GM18499 (cell line): ENCODE measurements around the gene DNM1.

Source experiments
- ATAC-seq: cut with Tn5 transposase; IDR thresholded peaks from one replicate; pipeline ENCODE4 v1.9.1; 2021; ENCODE audit warnings: moderate number of reproducible peaks; ENCODE audit not compliant: insufficient read depth, unreplicated experiment

Gene DNM1

GRCh38 chr9:128247226-128247803, 44.1 kb downstream of the DNM1 start:
- no peak for ATAC-seq

- ATAC-seq, result no peak
Measured at GRCh38 chr9:128249558-128249907, 46.4 kb downstream of the DNM1 start.

- peak; percentile 52 for ATAC-seq
Measured at GRCh38 chr9:128249908-128250838, 47.0 kb downstream of the DNM1 start.

GRCh38 chr9:128250839-128251731, 47.9 kb downstream of the DNM1 start:
- no peak for ATAC-seq

GRCh38 chr9:128251732-128252100, 48.5 kb downstream of the DNM1 start:
- no peak for ATAC-seq

- ATAC-seq, result no peak
Measured at GRCh38 chr9:128252317-128253139, 49.3 kb downstream of the DNM1 start.

- no peak for ATAC-seq
Measured at GRCh38 chr9:128253140-128253990, 50.2 kb downstream of the DNM1 start.

GRCh38 chr9:128253991-128254346, 50.8 kb downstream of the DNM1 start:
- ATAC-seq, result no peak

- no peak for ATAC-seq
Measured at GRCh38 chr9:128254362-128254761, 51.2 kb downstream of the DNM1 start.

- no peak for ATAC-seq
Measured at GRCh38 chr9:128254855-128255759, 51.9 kb downstream of the DNM1 start.

GRCh38 chr9:128257086-128257825, 54.1 kb downstream of the DNM1 start:
- no peak for ATAC-seq

- ATAC-seq, result no peak
Measured at GRCh38 chr9:128257907-128258306, 54.7 kb downstream of the DNM1 start.

GRCh38 chr9:128258326-128258725, 55.1 kb downstream of the DNM1 start:
- ATAC-seq, result no peak

- ATAC-seq, result no peak
Measured at GRCh38 chr9:128259156-128259555, 56.0 kb downstream of the DNM1 start.

- ATAC-seq, result no peak
Measured at GRCh38 chr9:128260340-128260739, 57.2 kb downstream of the DNM1 start.

GRCh38 chr9:128262687-128263086, 59.5 kb downstream of the DNM1 start:
- ATAC-seq, result no peak

GRCh38 chr9:128265348-128265847, 62.2 kb downstream of the DNM1 start:
- no peak for ATAC-seq
